ENCODE data around the gene METAP1D.
"Not testable (repeated sequence)": the region's sequence is repeated elsewhere in the genome, so short reads cannot be mapped to it uniquely, and the experiment has no call there.

METAP1D gene

GRCh38 chr2:172056293-172056692 lies 56.5 kb downstream of the METAP1D start:
- Histone ChIP-seq H3K9me3 (ENCODE audit: insufficient read depth, low read length) (no peaks in the 10 kb centered on the region), H3K4me3 (ENCODE audit: low read length) (no peak overlapping the region), H3K36me3 (replicated peaks; ENCODE audit: low read depth, low read length) (no peaks in the 10 kb centered on the region), H3K9ac (ENCODE audit: low read length) (no peak overlapping the region), H3K4me2 (ENCODE audit: low read length) (no peak overlapping the region), H3K27me3 (ENCODE audit: low read depth, low read length) (no peaks in the 10 kb centered on the region), H3K4me1 (ENCODE audit: low read length) (peaks cover 12% of the 10 kb centered on the region), H4K20me1 (ENCODE audit: insufficient read depth, low read length) (no peaks in the 10 kb centered on the region), H3K79me2 (ENCODE audit: low read length) (no peaks in the 10 kb centered on the region), H2AFZ (ENCODE audit: low read depth, low read length) (no peak overlapping the region), H3K27ac (ENCODE audit: low read length) (no peak overlapping the region)
- TF ChIP-seq EZH2phosphoT487 (IDR thresholded peaks at IDR 0.05; ENCODE audit: low read depth) = no peak
- TF ChIP-seq CTCF (IDR thresholded peaks at IDR 0.05; ENCODE audit: low read depth, low read length) = no peak

GRCh38 chr2:172058660-172059059 lies 58.9 kb downstream of the METAP1D start:
- H3K9ac ChIP-seq (ENCODE audit: low read length) = no peak overlapping the region
- H3K36me3 ChIP-seq (replicated peaks; ENCODE audit: low read depth, low read length) = no peaks in the 10 kb centered on the region
- no peaks in the 10 kb centered on the region for H3K27me3 ChIP-seq (ENCODE audit: low read depth, low read length)
- H3K27ac ChIP-seq (ENCODE audit: low read length) = no peak overlapping the region
- no peak overlapping the region for H3K4me3 ChIP-seq (ENCODE audit: low read length)
- no peaks in the 10 kb centered on the region for H3K79me2 ChIP-seq (ENCODE audit: low read length)
- TF ChIP-seq EZH2phosphoT487 (IDR thresholded peaks at IDR 0.05; ENCODE audit: low read depth) (no peak), CTCF (IDR thresholded peaks at IDR 0.05; ENCODE audit: low read depth, low read length) (no peak)
- H3K4me1 ChIP-seq (ENCODE audit: low read length) = no peaks in the 10 kb centered on the region
- no peaks in the 10 kb centered on the region for H4K20me1 ChIP-seq (ENCODE audit: insufficient read depth, low read length)
- no peak overlapping the region for H3K4me2 ChIP-seq (ENCODE audit: low read length)
- H3K9me3 ChIP-seq (ENCODE audit: insufficient read depth, low read length) = no peaks in the 10 kb centered on the region
- H2AFZ ChIP-seq (ENCODE audit: low read depth, low read length) = no peak overlapping the region

- H3K9me3 ChIP-seq (ENCODE audit: insufficient read depth, low read length); H3K4me1 ChIP-seq (ENCODE audit: low read length); H3K4me3 ChIP-seq (ENCODE audit: low read length); H3K27me3 ChIP-seq (ENCODE audit: low read depth, low read length); H3K79me2 ChIP-seq (ENCODE audit: low read length); H2AFZ ChIP-seq (ENCODE audit: low read depth, low read length); H4K20me1 ChIP-seq (ENCODE audit: insufficient read depth, low read length); H3K36me3 ChIP-seq (replicated peaks; ENCODE audit: low read depth, low read length); H3K9ac ChIP-seq (ENCODE audit: low read length); H3K27ac ChIP-seq (ENCODE audit: low read length); H3K4me2 ChIP-seq (ENCODE audit: low read length): not testable (repeated sequence)
Observed at GRCh38 chr2:172060118-172060517, 60.4 kb downstream of the METAP1D start.

GRCh38 chr2:172062402-172063004 lies 62.8 kb downstream of the METAP1D start:
- no peak overlapping the region for H3K9ac ChIP-seq (ENCODE audit: low read length)
- no peaks in the 10 kb centered on the region for H4K20me1 ChIP-seq (ENCODE audit: insufficient read depth, low read length)
- TF ChIP-seq CTCF (IDR thresholded peaks at IDR 0.05; ENCODE audit: low read depth, low read length) (no peak), EZH2phosphoT487 (IDR thresholded peaks at IDR 0.05; ENCODE audit: low read depth) (no peak)
- H3K4me2 ChIP-seq (ENCODE audit: low read length) = no peak overlapping the region
- H3K79me2 ChIP-seq (ENCODE audit: low read length) = no peaks in the 10 kb centered on the region
- H3K9me3 ChIP-seq (ENCODE audit: insufficient read depth, low read length) = no peaks in the 10 kb centered on the region
- no peak overlapping the region for H2AFZ ChIP-seq (ENCODE audit: low read depth, low read length)
- H3K4me3 ChIP-seq (ENCODE audit: low read length) = no peak overlapping the region
- no peak overlapping the region for H3K27ac ChIP-seq (ENCODE audit: low read length)
- H3K36me3 ChIP-seq (replicated peaks; ENCODE audit: low read depth, low read length) = no peaks in the 10 kb centered on the region
- H3K27me3 ChIP-seq (ENCODE audit: low read depth, low read length) = no peaks in the 10 kb centered on the region
- no peaks in the 10 kb centered on the region for H3K4me1 ChIP-seq (ENCODE audit: low read length)
